GM21381 (cell line): ENCODE results near the gene TNIK.

Source experiments
- ATAC-seq: cut with Tn5 transposase; IDR thresholded peaks from one replicate; pipeline ENCODE4 v1.9.1; 2021; ENCODE audit warnings: mild to moderate bottlenecking, moderate library complexity; ENCODE audit not compliant: unreplicated experiment

TNIK gene

GRCh38 chr3:171420667-171421066 lies 39.5 kb downstream of the TNIK start:
- ATAC-seq, result no peak

GRCh38 chr3:171419457-171419856 lies 40.7 kb downstream of the TNIK start:
- ATAC-seq, result no peak

DNA sequence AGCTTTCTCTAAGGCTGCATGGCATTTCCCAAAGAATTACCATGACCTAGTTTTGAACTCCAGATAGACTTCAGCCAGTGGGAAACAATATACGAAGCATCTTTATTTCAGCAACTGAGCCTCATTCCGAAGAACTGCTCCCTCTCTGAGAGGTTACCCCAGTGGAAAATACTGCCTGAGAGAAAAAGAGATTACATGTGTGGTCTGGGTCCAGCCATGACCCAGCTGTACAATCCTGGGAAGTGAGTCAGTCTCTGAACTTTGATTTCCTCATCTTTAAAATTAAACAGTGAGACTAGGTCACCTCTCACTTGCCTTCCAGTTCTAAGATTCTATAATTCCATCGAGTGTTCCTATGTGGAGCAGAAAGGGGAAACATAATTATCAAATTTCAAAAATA lies 42.4 kb downstream of the TNIK start:
- ATAC-seq, result no peak

DNA sequence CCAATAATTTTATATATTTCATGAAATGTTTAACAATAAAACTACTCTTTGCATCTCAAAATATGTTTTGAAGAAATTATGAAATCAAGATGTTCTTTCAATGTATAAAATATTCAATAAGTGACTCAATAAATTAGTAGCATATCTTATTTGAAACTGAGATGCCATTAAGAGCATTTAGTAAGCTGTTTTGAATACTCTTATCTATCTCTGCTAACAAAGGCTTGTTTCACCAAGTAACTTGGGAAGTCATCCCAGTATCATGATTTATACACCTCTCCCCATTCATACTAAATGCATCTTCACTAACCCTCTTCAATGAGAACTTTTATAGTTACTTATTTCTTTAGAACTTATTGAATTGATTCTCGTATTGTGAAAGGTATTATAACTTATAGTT lies 43.1 kb downstream of the TNIK start:
- ATAC-seq, result no peak

DNA sequence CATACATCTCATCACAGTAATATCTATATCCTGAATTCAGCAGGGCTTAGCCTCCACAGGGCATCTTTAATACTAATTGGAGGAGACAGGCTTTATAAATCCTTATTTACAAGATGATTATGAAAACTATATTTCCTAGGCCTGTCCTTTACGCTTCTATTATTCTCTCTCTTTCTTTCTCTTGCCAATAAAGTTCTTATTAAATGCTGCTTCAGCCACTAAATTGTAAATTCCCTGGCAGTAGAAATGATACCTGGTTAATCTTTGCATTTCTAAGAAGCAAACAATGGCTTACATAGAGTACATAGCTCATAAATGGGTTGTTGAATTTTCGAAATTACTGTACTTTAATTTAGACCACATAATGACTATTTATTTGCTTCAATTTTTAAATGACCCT lies 43.5 kb downstream of the TNIK start:
- ATAC-seq, result no peak

DNA sequence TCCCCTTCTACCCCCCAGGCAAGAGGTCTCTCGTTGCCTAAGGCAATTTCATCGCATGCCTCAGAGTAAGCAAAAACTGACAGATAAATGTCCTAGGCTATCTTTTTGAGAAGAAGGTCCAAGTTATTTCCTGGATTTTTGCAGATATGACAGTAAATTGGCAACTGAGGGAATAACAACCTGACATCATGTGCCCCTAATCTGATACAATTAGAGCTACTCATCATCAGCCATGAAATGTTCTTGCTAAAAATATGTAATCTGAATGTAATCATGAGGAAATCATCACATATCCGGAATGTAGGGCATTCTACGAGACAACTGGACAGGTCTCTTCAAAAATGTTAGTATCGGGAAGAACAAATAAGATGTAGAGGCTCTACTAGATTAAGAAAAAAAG lies 44.1 kb downstream of the TNIK start:
- no peak for ATAC-seq

DNA sequence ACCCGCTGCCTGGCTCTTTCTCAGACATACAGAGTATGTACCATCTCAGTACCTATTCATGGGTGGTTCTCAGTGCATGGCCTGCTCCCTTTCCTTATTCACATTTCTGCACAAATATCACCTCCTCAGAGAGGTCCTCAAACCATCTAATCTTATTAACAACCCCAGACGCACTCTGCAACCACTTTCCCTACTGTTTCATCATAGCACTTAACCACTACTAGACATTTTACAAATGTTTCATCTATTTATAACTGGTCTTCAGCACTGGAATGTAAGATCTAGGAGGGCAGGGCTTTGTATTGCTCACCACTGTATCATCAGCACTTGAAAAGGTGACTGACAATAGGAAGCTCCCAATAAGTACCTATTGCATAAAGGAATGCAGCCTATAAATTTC lies 45.1 kb downstream of the TNIK start:
- no peak for ATAC-seq

DNA sequence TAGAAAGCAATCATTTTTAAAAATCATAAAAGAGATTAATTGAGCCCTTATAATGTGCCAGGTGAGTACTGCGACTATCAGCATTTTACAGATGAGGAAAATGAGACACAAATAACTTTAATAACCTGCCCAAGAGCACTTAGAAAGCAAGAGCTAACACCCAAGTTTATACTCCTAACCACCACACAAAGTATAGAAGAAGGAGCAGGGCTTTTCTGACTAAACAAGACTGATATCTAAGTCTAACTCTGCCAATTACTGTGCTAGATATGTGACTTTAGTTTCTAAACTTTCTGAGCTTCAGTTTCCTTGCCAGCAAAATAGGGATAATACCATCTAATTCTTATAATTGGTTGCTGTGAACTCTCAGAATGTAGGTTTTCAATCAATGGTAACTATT lies 47.7 kb downstream of the TNIK start:
- ATAC-seq, result no peak

DNA sequence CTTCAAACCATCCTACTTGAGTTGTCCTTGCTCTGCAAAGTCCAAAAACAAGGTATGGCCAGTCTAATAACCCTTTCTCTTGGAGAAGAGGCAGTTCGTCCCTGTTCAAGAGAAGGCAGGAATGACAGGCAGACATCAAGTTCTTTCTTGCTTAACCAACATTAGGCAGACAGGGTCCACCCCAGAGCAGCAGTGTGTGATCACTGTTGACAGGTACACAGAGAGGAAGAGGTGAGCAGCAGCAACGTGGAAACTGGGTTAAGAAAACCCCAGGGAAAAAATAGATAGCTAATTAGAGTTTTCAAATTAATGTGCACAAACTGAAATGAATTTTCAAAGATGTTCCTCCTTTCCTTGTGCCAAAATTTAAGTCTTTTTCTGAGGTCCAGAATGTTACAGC lies 48.2 kb downstream of the TNIK start:
- no peak for ATAC-seq

GRCh38 chr3:171410186-171410585 lies 50.0 kb downstream of the TNIK start:
- no peak for ATAC-seq

- no peak for ATAC-seq
These were observed 52.4 kb downstream of the TNIK start for GRCh38 chr3:171407759-171408158.

DNA sequence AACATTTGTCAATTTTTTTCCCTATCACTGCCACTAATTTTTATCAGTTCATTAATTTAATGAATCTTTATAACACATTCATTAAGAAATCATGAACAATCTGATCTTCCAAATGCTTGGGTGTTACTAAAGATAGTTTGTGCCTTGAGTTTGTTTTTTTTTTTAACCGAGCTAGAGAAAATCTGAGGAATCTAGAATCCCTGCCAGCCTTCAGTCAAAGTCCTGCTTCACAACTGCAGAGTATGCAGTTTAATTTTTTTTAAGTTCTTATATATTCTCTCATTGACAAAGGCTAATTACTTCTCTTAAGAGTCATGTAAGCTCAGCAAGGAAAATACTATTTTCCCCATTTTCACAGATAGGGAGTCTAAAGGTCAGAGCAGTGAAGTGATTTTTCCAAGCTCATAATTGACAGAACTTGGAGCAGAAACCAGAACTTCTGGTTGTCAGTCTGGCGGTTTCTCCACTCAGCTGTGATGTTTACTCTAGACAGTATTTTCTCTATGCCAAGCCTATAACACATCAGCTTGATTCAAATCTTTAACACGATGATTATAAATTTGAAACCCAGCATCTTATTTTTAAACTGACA lies 55.7 kb downstream of the TNIK start:
- ATAC-seq, result no peak

DNA sequence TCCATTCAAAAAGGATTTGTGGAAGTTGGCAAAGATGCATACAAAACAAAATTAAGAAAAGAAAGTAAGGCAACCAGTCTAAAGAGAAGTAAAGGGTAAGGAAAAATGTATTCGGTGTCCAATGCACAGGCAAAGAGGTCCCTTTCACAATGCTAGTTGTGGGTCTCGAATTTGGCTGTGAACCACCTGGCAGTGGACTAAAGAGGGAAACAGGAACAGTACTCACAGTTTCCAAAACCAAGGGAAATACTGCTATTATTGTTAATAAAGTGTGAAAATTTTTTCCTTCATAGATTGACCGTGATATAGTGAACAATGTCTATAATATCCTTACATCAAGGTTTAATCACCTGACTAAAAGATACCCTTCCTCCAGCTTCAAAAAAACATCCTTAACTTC lies 57.9 kb downstream of the TNIK start:
- ATAC-seq, result no peak

DNA sequence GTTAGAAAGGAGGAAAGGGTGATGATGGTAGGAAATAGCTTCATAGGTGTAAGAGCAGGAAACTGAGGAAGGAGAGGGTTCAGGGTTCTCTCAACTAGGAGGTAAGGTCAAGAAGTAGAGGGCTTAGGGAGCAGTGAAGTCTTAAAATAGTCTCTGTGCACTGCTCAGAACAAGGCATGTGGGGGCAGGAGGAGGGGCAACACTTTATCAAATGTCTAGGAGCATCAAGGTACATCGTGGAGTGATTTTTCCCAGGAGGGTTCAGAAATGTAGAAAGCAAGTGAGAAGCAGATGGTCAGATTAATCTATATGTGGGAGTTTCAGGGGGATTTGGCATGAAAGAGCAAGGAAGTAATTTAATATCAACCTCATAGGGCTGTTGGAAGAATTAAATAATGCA lies 58.8 kb downstream of the TNIK start:
- ATAC-seq, result no peak

- ATAC-seq, result no peak
These were observed 60.4 kb downstream of the TNIK start for GRCh38 chr3:171399842-171400241.

DNA sequence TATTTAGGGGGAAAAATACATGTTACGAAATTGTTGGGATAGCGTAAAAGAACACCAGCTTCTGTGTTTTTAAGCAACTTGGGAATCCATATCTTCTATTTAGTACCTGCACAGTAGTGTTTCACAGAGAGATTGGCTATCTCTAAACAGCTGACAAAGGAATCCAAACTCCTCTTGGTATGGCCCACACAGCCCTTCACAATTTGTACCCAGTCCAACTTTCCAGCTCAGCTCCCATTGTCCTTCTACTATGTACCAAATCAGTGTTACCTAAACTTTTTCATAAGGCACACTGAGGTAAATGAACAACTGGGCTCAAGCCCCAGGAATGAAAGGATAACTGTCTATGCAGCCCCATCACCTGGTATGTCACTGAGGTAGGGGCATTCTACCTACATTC lies 61.9 kb downstream of the TNIK start:
- ATAC-seq, result no peak

DNA sequence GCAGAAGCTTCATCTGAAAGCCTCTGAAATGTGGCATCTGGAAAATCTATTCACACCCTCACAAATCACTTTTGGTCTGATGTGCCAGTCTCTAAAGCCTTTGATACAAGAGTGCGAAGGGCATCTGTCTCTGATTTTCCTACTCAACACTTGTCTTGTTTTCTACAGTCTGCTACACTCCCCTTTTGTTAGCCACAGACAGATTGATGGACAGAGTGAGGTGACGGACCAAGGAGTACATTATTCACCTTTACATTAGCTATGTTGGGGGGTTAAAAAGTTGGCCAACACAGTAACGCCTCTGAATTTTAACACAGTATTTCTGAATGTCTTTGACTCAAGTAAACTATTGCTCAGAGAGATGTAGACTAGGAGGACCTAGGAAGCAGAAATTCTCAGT lies 63.1 kb downstream of the TNIK start:
- ATAC-seq, result no peak

DNA sequence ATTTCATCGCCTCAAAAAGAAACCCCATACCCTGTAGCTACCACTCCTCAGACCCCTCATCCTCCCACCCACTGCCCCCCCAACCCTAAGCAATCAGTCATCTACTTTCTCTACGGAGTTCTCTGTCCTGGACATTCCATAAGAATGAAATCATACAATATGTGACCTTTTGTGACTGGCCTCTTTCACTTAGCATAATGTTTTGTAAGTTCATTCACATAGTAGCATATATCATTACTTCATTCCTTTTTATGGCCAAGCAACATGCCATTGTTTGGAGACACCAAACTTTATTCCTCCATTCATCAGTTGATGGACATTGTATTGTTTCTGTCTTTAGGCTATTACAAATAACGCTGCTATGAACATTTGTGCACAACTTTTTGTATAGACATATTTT lies 64.2 kb downstream of the TNIK start:
- no peak for ATAC-seq

- ATAC-seq, result no peak
These were observed 67.0 kb downstream of the TNIK start for GRCh38 chr3:171393032-171393744.

DNA sequence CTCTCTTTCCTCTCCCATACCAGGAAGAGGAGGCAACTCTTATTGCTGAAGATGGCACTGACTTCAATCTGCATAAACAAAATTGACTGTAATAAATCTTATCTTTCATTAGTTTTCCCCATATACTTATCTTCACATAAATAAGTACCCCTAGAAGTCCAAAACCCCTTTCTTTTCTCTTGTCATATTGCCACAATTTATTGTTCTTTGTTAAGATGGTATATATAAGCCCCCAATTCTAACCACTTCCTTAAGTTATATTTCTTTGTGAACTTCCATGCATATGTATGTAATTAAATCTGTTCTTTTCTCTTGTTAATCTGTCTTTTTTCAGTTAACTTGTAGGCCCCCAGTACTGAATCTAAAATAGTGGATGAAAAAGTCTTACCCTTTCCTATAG lies 68.8 kb downstream of the TNIK start:
- ATAC-seq, result no peak

DNA sequence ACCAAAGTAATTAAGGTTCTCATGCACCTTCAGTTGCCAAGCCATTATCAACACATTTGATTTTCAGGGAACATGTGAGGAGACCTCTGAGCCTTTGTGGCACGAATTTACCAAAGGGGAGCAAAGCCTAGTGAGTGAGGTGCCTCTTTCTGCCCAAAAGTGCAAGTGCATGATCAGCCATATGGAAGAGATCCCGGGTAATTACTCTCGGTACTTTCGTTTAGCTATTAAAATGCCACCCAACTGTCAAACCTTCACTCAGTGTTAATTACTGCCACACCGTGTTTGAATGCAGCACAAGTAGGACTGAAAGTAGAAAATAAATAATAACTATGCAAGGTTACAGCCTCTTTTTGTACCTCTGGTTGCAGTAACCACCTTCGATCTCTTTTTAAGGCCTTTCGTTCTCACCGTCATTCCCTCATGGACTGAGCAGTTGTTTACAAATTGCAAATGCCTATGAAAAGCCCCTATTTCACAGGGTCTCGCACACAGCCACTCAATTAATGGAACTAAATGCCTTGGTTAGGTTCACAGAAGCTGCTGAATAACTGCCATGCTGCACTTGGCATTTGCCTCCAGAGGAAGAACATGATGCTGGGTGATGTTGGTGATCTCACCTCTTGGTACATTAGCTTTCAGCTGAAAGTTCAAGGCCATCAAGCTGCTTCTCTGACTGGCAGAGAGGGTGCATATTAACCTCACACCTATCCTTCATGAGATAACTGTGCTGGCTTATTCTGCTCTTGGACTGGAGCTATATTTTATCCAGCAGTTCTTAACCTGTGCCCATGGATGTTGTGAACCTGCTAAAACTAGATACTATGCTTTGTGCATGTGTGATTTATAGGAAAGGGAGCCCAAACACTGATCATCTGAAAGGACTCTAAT lies 69.9 kb downstream of the TNIK start:
- ATAC-seq, result no peak

DNA sequence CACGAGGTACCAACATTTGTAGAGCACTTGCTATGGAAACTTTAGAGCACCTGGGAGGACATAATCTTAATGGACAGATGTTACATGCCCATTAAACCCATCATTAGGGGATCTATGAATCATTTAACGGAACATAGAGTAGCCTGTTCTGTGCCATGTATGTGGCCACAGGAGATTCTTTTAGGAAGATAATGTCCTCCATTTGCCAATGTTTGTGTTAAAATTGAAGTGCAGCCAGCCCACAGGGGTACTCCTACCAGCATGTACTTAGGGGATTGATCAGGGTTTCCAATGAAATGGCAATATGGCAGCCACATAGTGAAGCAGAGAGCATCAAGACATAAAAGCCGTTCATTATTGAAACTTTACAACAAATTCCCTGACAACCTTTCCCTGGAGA lies 70.7 kb downstream of the TNIK start:
- no peak for ATAC-seq
